RWPE2 (cell line): ENCODE data around the gene L1CAM.

Experiments used
- ATAC-seq: fragments of 200-7000 bp; cut with Tn5 transposase; 3 replicates; pipeline ENCODE4 v1.9.1; 2021; ENCODE audit warnings: low read depth
- DNase-seq: peaks from one replicate; pipeline ENCODE4 v3.0.0-alpha.2; 2020; ENCODE audit warnings: low spot score
- H3K27ac ChIP-seq: fragments of 450-650 bp; 2 replicates; pipeline ENCODE4 v1.5.1; 2017; ENCODE audit warnings: mild to moderate bottlenecking; ENCODE audit not compliant: poor library complexity, severe bottlenecking
- H3K27me3 ChIP-seq: fragments of 250-450 bp; sonication (Bioruptor Pico); 2 replicates; pipeline ENCODE4 v1.5.1; 2021; ENCODE audit warnings: mild to moderate bottlenecking, moderate library complexity; ENCODE audit not compliant: insufficient read depth, poor library complexity, severe bottlenecking
- H3K36me3 ChIP-seq: fragments of 250-450 bp; sonication (Bioruptor Pico); 2 replicates; pipeline ENCODE4 v1.5.1; 2020; ENCODE audit warnings: low read depth, mild to moderate bottlenecking, moderate library complexity
- H3K4me1 ChIP-seq: fragments of 250-450 bp; sonication (Bioruptor Pico); 2 replicates; pipeline ENCODE4 v1.5.1; 2021; ENCODE audit warnings: mild to moderate bottlenecking, moderate library complexity; ENCODE audit not compliant: insufficient read depth, poor library complexity, severe bottlenecking
- H3K4me3 ChIP-seq: fragments of 250-450 bp; sonication (Bioruptor Pico); 2 replicates; pipeline ENCODE4 v1.5.1; 2021; ENCODE audit warnings: mild to moderate bottlenecking, moderate library complexity; ENCODE audit not compliant: severe bottlenecking
- H3K9me3 ChIP-seq: fragments of 250-450 bp; sonication (Bioruptor Pico); 2 replicates; pipeline ENCODE4 v1.5.1; 2021; ENCODE audit warnings: mild to moderate bottlenecking, moderate library complexity; ENCODE audit not compliant: severe bottlenecking
- TF ChIP-seq, protein P1 (sequence below): fragments of 450-650 bp; IDR thresholded peaks from one replicate; pipeline ENCODE4 v1.5.1; 2017; ENCODE audit warnings: mild to moderate bottlenecking, moderate library complexity; ENCODE audit not compliant: poor library complexity, severe bottlenecking

L1CAM gene

DNA sequence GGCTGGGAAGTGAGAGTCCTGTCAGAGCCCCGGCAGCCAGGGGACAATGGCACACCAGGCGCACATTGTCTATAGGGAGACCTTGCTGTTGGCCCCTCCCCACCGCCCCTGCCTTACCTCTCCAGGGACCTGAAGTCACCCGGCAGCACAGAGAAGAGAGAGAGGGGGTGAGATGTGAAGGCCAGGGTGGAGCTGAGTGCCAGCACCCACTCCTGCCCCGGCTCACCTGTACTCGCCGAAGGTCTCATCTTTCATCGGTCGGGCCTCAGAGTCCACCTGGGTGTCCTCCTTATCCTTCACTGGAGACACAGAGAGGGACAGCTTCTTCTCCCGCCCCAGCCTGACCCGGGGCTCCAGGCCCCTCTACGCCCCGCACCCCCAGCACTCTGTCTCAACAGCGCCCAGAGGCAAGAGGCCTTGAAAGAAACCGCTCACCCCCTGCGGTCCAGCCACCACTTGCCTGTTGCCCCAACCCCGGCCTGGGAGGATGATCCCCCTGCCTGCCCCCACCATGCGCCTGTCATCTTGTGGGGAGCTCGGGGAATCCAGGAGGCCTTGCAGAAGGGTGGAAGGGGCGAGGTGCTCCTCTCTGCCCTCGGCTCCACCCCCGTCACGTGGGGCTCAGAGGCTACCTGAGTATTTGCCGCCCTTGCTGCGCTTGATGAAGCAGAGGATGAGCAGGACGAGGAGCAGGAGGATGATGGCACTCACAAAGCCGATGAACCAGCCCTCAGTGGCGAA is 22.6 kb downstream of the L1CAM start:
- ATAC-seq (no peak), DNase-seq (no peak)
- H3K27me3 ChIP-seq: no peaks in the 10 kb centered on the region
- H3K4me1 ChIP-seq: no peaks in the 10 kb centered on the region
- H3K27ac ChIP-seq: no peak overlapping the region
- H3K9me3 ChIP-seq: no peaks in the 10 kb centered on the region
- H3K4me3 ChIP-seq: no peak overlapping the region
- no peaks in the 10 kb centered on the region for H3K36me3 ChIP-seq
- TF ChIP-seq, protein P1, sequence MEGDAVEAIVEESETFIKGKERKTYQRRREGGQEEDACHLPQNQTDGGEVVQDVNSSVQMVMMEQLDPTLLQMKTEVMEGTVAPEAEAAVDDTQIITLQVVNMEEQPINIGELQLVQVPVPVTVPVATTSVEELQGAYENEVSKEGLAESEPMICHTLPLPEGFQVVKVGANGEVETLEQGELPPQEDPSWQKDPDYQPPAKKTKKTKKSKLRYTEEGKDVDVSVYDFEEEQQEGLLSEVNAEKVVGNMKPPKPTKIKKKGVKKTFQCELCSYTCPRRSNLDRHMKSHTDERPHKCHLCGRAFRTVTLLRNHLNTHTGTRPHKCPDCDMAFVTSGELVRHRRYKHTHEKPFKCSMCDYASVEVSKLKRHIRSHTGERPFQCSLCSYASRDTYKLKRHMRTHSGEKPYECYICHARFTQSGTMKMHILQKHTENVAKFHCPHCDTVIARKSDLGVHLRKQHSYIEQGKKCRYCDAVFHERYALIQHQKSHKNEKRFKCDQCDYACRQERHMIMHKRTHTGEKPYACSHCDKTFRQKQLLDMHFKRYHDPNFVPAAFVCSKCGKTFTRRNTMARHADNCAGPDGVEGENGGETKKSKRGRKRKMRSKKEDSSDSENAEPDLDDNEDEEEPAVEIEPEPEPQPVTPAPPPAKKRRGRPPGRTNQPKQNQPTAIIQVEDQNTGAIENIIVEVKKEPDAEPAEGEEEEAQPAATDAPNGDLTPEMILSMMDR: no peak

- TF ChIP-seq, protein P1: no peak
- Histone ChIP-seq H3K27ac (no peak overlapping the region), H3K36me3 (no peaks in the 10 kb centered on the region), H3K4me1 (no peaks in the 10 kb centered on the region), H3K9me3 (no peaks in the 10 kb centered on the region), H3K27me3 (no peaks in the 10 kb centered on the region), H3K4me3 (no peak overlapping the region)
- ATAC-seq: no peak
- DNase-seq: no peak
Observed at GRCh38 chrX:153862369-153863250, 23.4 kb downstream of the L1CAM start.

GRCh38 chrX:153861733-153862310 is 24.2 kb downstream of the L1CAM start:
- Histone ChIP-seq H3K4me3 (no peak overlapping the region), H3K9me3 (no peaks in the 10 kb centered on the region), H3K4me1 (no peaks in the 10 kb centered on the region), H3K36me3 (no peaks in the 10 kb centered on the region), H3K27me3 (no peaks in the 10 kb centered on the region), H3K27ac (no peak overlapping the region)
- DNase-seq: no peak
- TF ChIP-seq, protein P1: no peak
- no peak for ATAC-seq

- H3K36me3 ChIP-seq: no peaks in the 10 kb centered on the region
- no peak overlapping the region for H3K27ac ChIP-seq
- TF ChIP-seq, protein P1: no peak
- no peaks in the 10 kb centered on the region for H3K4me1 ChIP-seq
- DNase-seq: no peak
- no peaks in the 10 kb centered on the region for H3K27me3 ChIP-seq
- no peak overlapping the region for H3K4me3 ChIP-seq
- no peaks in the 10 kb centered on the region for H3K9me3 ChIP-seq
- peak; percentile 35; the same call in 1 of the 3 replicates for ATAC-seq
Observed at GRCh38 chrX:153861151-153861550, 24.8 kb downstream of the L1CAM start.
